Fibroblast of lung (primary cell): ENCODE measurements around the gene MAP3K6.

Source experiments
- CTCF ChIP-seq, 2 donors: IDR thresholded peaks in 1 of 2; conservative IDR thresholded peaks in 1 of 2; 1 replicate in 1 of 2; 2 replicates in 1 of 2; pipeline ENCODE4 v1.5.1; 2011 to 2012; ENCODE audit warnings: low read length in 2 of 2, control low read depth in 1 of 2, inconsistent platforms in 1 of 2, low read depth in 1 of 2, mild to moderate bottlenecking in 1 of 2
- EZH2 ChIP-seq: IDR thresholded peaks from 2 replicates; pipeline ENCODE4 v1.5.1; 2012; ENCODE audit warnings: low read length, control low read depth, mild to moderate bottlenecking; ENCODE audit errors: missing control alignments

GRCh38 chr1:27341525-27342252 is 25.1 kb downstream of the MAP3K6 start, which contains the start of gene SYTL1:
- TF ChIP-seq EZH2 (no peak), CTCF (conservative IDR thresholded peaks at IDR 0.05 in 1 of 2, IDR thresholded peaks at IDR 0.05 in 1 of 2; ENCODE audit: low read depth in 1 of 2, low read length in 2 of 2) (no peak)
